Transverse colon (tissue), 3 donors: ENCODE results near the gene ST3GAL3.

Source experiments
- CTCF ChIP-seq, 5 experiments: fragments of 200-600 bp in 3 of 5; fragments of 450-650 bp in 2 of 5; sonication (generic) in 3 of 5; IDR thresholded peaks; 1 replicate in 2 of 5; 2 replicates in 3 of 5; pipeline ENCODE4 v1.5.1; 2016 to 2017; ENCODE audit warnings: antibody characterized with exemption in 5 of 5, inconsistent platforms in 3 of 5, mild to moderate bottlenecking in 2 of 5, moderate library complexity in 1 of 5
- POLR2A ChIP-seq: fragments of 450-650 bp; IDR thresholded peaks from one replicate; pipeline ENCODE4 v1.6.1; 2016; ENCODE audit warnings: antibody characterized with exemption, mild to moderate bottlenecking, moderate library complexity

GRCh38 chr1:43913666-43914360 lies 206.5 kb downstream of the ST3GAL3 start:
- no peak for TF ChIP-seq CTCF (IDR thresholded peaks at IDR 0.05)
- TF ChIP-seq POLR2A: no peak
